ENCODE data around the gene NFATC2IP.

GRCh38 chr16:28987170-28987853 is 36.6 kb downstream of the NFATC2IP start:
- no peak for TF ChIP-seq CTCF (IDR thresholded peaks at IDR 0.05)
- TF ChIP-seq EP300 (IDR thresholded peaks at IDR 0.05), result no peak
- no peak for TF ChIP-seq POLR2AphosphoS5 (IDR thresholded peaks at IDR 0.05)

Measured in suprapubic skin (tissue), 4 donors.